ENCODE measurements around the gene NPPC.

NPPC gene

GRCh38 chr2:231905026-231905425, 21.2 kb downstream of the NPPC start:
- no peak for TF ChIP-seq CTCF (IDR thresholded peaks at IDR 0.05; ENCODE audit: control insufficient read depth, extremely low read depth, insufficient read depth)
- DNase-seq (ENCODE audit: low read depth): no peak
- H3K4me3 ChIP-seq (ENCODE audit: low read depth, low read length): no peak overlapping the region

GRCh38 chr2:231904161-231904611, 22.0 kb downstream of the NPPC start:
- no peak for DNase-seq (ENCODE audit: low read depth)
- no peak overlapping the region for H3K4me3 ChIP-seq (ENCODE audit: low read depth, low read length)
- no peak for TF ChIP-seq CTCF (IDR thresholded peaks at IDR 0.05; ENCODE audit: control insufficient read depth, extremely low read depth, insufficient read depth)

GRCh38 chr2:231902598-231902997, 23.6 kb downstream of the NPPC start:
- no peak for DNase-seq (ENCODE audit: low read depth)
- no peak overlapping the region for H3K4me3 ChIP-seq (ENCODE audit: low read depth, low read length)
- TF ChIP-seq CTCF (IDR thresholded peaks at IDR 0.05; ENCODE audit: control insufficient read depth, extremely low read depth, insufficient read depth): no peak

GRCh38 chr2:231900972-231901371, 25.2 kb downstream of the NPPC start:
- no peak overlapping the region for H3K4me3 ChIP-seq (ENCODE audit: low read depth, low read length)
- TF ChIP-seq CTCF (IDR thresholded peaks at IDR 0.05; ENCODE audit: control insufficient read depth, extremely low read depth, insufficient read depth): no peak
- no peak for DNase-seq (ENCODE audit: low read depth)

- DNase-seq (ENCODE audit: low read depth): no peak
- peak; percentile 93 for TF ChIP-seq CTCF (IDR thresholded peaks at IDR 0.05; ENCODE audit: control insufficient read depth, extremely low read depth, insufficient read depth)
- H3K4me3 ChIP-seq (ENCODE audit: low read depth, low read length): no peak overlapping the region
These were observed 25.7 kb downstream of the NPPC start for GRCh38 chr2:231900486-231900942.

- no peak for DNase-seq (ENCODE audit: low read depth)
- no peak for TF ChIP-seq CTCF (IDR thresholded peaks at IDR 0.05; ENCODE audit: control insufficient read depth, extremely low read depth, insufficient read depth)
- H3K4me3 ChIP-seq (ENCODE audit: low read depth, low read length): no peak overlapping the region
These were observed 31.4 kb downstream of the NPPC start for GRCh38 chr2:231894566-231895380.

GRCh38 chr2:231891514-231891905, 34.7 kb downstream of the NPPC start:
- DNase-seq (ENCODE audit: low read depth): no peak
- TF ChIP-seq CTCF (IDR thresholded peaks at IDR 0.05; ENCODE audit: control insufficient read depth, extremely low read depth, insufficient read depth): no peak

More at GRCh38 chr2:231891514-231891905, 34.7 kb downstream of the NPPC start:
- no peak overlapping the region for H3K4me3 ChIP-seq (ENCODE audit: low read depth, low read length)
